ENCODE data around the gene DDB1. TPM values are rescaled to one million over a fixed set of nuclear protein-coding genes. Genes with fewer than 3 reads are reported as not detected.

The DDB1 gene
- total and polyA plus RNA-seq, 2 of the 4 experiments (the other 2 are of a cell fraction): 221 to 412 TPM

- Histone ChIP-seq H2AK5ac (ENCODE audit: low read depth, low read length) (peak overlapping the region; percentile 49; the same call in 1 of the 2 replicates), H2AFZ (replicated peaks; ENCODE audit: low read length, poor library complexity) (peak overlapping the region; percentile 93)
Measured at GRCh38 chr11:61336171-61336935, 3.4 kb upstream of the DDB1 start.

More at GRCh38 chr11:61336171-61336935, 3.4 kb upstream of the DDB1 start:
- peak overlapping the region; percentile 44 to 92; a peak in 3 of 4 replicates for H4K8ac ChIP-seq (ENCODE audit: low read depth in 2 of 2, low read length in 2 of 2)
- H4K91ac ChIP-seq (ENCODE audit: insufficient read depth, low read depth, low read length): peak overlapping the region; percentile 60
- H4K20me1 ChIP-seq (ENCODE audit: insufficient read depth, low read length): peaks cover 11% of the 10 kb centered on the region
- H3K79me1 ChIP-seq (ENCODE audit: low read depth in 1 of 2, low read length in 2 of 2): peaks cover 7 to 25% of the 10 kb centered on the region in 2 experiments
- in situ Hi-C loops (cut with MboI; ENCODE audit: low sequenced_read_pairs): loop anchor here (5.0 kb wide), 1 partner anchor 51 kb away; no protein-coding TSS in a partner anchor
- peak; percentile 70 for DNase-seq
- peak overlapping the region; percentile 82 for H2AK9ac ChIP-seq (replicated peaks; ENCODE audit: low read depth, low read length, poor library complexity)
- peaks cover 7% of the 10 kb centered on the region; the same call in 1 of the 2 replicates for H3K36me3 ChIP-seq (ENCODE audit: control insufficient read depth, insufficient read depth, low read length)
- 0 out of 2 replicates have a peak overlapping the region, but pooled peaks have one; percentile 69 for H4K5ac ChIP-seq (ENCODE audit: low read depth, low read length)
- H3K9me1 ChIP-seq (ENCODE audit: insufficient read depth, low read length): peaks cover 6% of the 10 kb centered on the region
- H2BK120ac ChIP-seq (ENCODE audit: low read depth, low read length): no peak overlapping the region
- no peak overlapping the region for H3K4me2 ChIP-seq (ENCODE audit: low read depth, low read length)
- H3K4ac ChIP-seq (ENCODE audit: low read depth, low read length): peak overlapping the region; percentile 82
- no peaks in the 10 kb centered on the region for H3K27me3 ChIP-seq (ENCODE audit: control insufficient read depth, insufficient read depth, low read length)
- TF ChIP-seq MAFK (IDR thresholded peaks at IDR 0.05; ENCODE audit: low read depth, low read length) (no peak), BHLHE40 (IDR thresholded peaks at IDR 0.05; ENCODE audit: low read depth, low read length) (no peak), RAD21 (IDR thresholded peaks at IDR 0.05; ENCODE audit: low read length) (peak; percentile 99), NFE2L2 (IDR thresholded peaks at IDR 0.05; ENCODE audit: low read depth, low read length) (no peak), CTCF (conservative IDR thresholded peaks at IDR 0.05; ENCODE audit: low read depth, low read length) (peak; percentile 97), POLR2A (IDR thresholded peaks at IDR 0.05; ENCODE audit: low read depth, low read length) (no peak), CHD1 (IDR thresholded peaks at IDR 0.05; ENCODE audit: low read depth, low read length) (no peak), SMC3 (IDR thresholded peaks at IDR 0.05; ENCODE audit: low read depth, low read length) (peak; percentile 100), RFX5 (IDR thresholded peaks at IDR 0.05; ENCODE audit: low read depth, low read length) (no peak), FOS (IDR thresholded peaks at IDR 0.05; ENCODE audit: low read depth, low read length) (no peak)
- no peak overlapping the region for H3K9ac ChIP-seq (ENCODE audit: low read depth, low read length)
- no peak overlapping the region for H3K23ac ChIP-seq (ENCODE audit: low read depth, low read length)
- intact Hi-C loops (cut with micrococcal nuclease): loop anchor here (1.0 to 10.0 kb wide), 2 partner anchors 49 to 298 kb away; no protein-coding TSS in a partner anchor
- POLR2A ChIA-PET (ENCODE audit: unreplicated experiment): no interaction called here
- H3K4me3 ChIP-seq (ENCODE audit: insufficient read depth, low read depth, low read length): no peak overlapping the region
- H2BK15ac ChIP-seq (ENCODE audit: low read depth, low read length): peak overlapping the region; percentile 80; the same call in 1 of the 3 replicates
- peaks cover 12% of the 10 kb centered on the region for H3K4me1 ChIP-seq (ENCODE audit: control insufficient read depth, insufficient read depth, low read length)
- ATAC-seq (ENCODE audit: low read depth): peak; percentile 58
- H2BK20ac ChIP-seq (ENCODE audit: low read depth, low read length): peak overlapping the region; percentile 45; the same call in 1 of the 2 replicates
- no peak overlapping the region for H3K14ac ChIP-seq (replicated peaks; ENCODE audit: low read depth, low read length)
- H3K56ac ChIP-seq (ENCODE audit: extremely low read depth, insufficient read depth, low read length): no peak overlapping the region
- H2BK5ac ChIP-seq (ENCODE audit: low read depth, low read length, poor library complexity, severe bottlenecking): no peak overlapping the region
- dilution Hi-C loops (cut with HindIII; ENCODE audit: low sequenced_read_pairs, unreplicated experiment): no loop called here
- WGBS, 2 experiments (ENCODE audit: extremely low coverage in 2 of 2, insufficient read length in 1 of 2): 0% methylated on average over 1 of the region's 8 CpGs; no CpG with 5 or more reads in 1 of the 2 experiments
- CTCF ChIA-PET: interaction anchor here (0.6 to 4.8 kb wide), 17 partner anchors 8 to 110 kb away, joined by 3 to 72 read pairs (median 3); partner anchors contain the start of genes CYB561A3, TMEM138 and TMEM216
- BruUV-seq (replicated peaks): no TSS peak
- H3K18ac ChIP-seq (ENCODE audit: low read depth, low read length): no peak overlapping the region
- H3K9me3 ChIP-seq (ENCODE audit: control insufficient read depth, insufficient read depth, low read length): no peaks in the 10 kb centered on the region
- no peak overlapping the region for H3K27ac ChIP-seq (ENCODE audit: insufficient read depth, low read length)
